ENCODE data around the gene TEX261. TPM values are rescaled to one million over a fixed set of nuclear protein-coding genes. Genes with fewer than 3 reads are reported as not detected.

Gene TEX261
- total and polyA plus RNA-seq, 4 experiments from 2014 or later = 39.6 to 70.0 (median 52.1) TPM

GRCh38 chr2:70991142-70991541 lies 3.5 kb downstream of the TEX261 start:
- POLR2A ChIA-PET (ENCODE audit: partially characterized antibody) = interaction anchor here (1.6 kb wide), 1 partner anchor 78 kb away, joined by 3 read pairs; the partner anchor contains the start of gene NAGK
- H3K4me1 ChIP-seq (ENCODE audit: insufficient read depth, low read length) = peaks cover 23% of the 10 kb centered on the region
- no peak overlapping the region for H3K27ac ChIP-seq (ENCODE audit: low read depth, low read length)
- no peak for DNase-seq
- Mint-ChIP-seq H3K36me3 (peaks cover 39 to 60% of the 10 kb centered on the region in 2 donors), H3K9me3 (no peaks in the 10 kb centered on the region), H3K27ac (peak overlapping the region in 1 of 7 donors; percentile 82), H3K4me3 (peak overlapping the region in 4 of 8 donors; percentile 19 to 48 (median 34)), H3K27me3 (no peaks in the 10 kb centered on the region), H3K4me1 (peaks cover 24 to 52% (median 35%) of the 10 kb centered on the region in 4 donors)
- no peaks in the 10 kb centered on the region for H3K9me3 ChIP-seq (ENCODE audit: control insufficient read depth in 1 of 2, low read length in 2 of 2)
- H3K4me3 ChIP-seq (ENCODE audit: low read length in 2 of 2) = no peak overlapping the region
- H3K27me3 ChIP-seq (ENCODE audit: insufficient read depth, low read length) = no peaks in the 10 kb centered on the region
- intact Hi-C loops (cut with micrococcal nuclease) = no loop called here
- CTCF ChIA-PET (ENCODE audit: partially characterized antibody) = interaction anchor here (0.6 to 3.0 kb wide), 2 partner anchors 10 to 13 kb away, joined by 3 to 10 read pairs; no protein-coding TSS in a partner anchor
- H3K36me3 ChIP-seq (ENCODE audit: insufficient read depth, low read length) = peaks cover 47% of the 10 kb centered on the region

DNA sequence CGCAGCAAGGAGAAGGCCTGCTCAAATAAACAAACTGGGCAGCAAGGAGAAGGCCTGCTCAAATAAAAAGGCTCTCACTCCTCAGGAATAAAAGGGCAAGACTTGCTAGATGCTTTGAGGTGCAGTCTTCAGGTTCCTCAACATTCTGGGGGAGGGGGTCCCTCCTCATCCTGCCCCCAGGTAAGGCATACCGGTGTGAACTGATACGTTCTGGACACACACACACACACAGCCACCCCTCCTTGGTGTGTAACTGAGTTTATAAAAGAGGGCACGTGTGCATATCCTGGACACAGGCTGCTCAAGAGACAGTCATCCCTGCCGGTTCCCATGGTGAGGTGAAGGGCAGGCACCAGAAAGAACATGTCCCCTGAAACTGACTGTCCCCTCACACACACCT lies 4.5 kb downstream of the TEX261 start:
- no peaks in the 10 kb centered on the region for H3K9me3 Mint-ChIP-seq

DNA sequence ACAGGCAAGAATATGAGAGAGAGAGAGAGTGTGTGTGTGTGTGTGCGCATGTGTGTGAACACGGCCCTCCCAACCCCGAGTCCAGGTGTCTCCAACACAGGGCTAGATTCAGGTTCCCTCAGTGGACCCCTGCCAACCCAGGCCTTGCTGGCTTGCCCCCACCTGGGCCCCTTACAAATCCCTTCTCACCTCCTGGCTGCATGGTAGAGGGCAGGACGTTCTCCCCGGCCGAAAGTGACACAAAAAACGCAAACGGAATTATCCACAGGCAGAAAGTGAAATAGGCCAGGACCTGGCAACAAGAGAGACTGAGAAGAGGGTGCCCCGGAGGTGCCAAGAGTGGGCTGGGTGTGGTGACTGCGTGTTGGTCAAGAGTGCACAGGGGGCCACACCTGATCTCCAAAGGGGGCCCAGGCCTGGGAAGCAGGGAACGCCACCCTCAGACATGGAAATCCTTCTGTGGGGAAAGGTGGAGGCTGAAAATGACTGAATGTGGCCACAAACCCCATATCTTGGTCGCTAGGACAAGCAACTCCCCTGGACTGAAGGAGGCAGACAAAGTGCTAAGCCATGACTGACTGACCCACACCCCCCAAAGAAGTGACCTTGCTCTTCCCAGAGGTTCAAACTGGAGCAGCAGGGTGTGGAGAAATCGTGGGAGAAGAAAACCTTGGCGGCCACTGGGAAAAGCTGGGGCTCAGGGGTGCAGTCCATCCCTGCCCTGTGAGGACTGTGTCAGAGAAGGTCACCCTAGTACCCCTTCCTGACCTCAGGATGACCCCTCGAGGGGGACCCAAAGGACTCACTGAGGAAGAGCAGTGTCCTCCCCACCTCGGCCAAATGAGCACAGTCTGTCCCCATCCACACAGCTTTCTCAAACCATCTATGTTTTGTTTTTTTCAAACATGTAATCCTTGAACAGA lies 5.7 kb downstream of the TEX261 start:
- no peak overlapping the region for H3K27ac ChIP-seq (ENCODE audit: low read depth, low read length)
- no peaks in the 10 kb centered on the region for H3K27me3 Mint-ChIP-seq
- peak overlapping the region in 2 of 7 donors; percentile 7 to 73 for H3K27ac Mint-ChIP-seq
- H3K36me3 ChIP-seq (ENCODE audit: insufficient read depth, low read length) = peaks cover 53% of the 10 kb centered on the region
- peaks cover 43 to 62% of the 10 kb centered on the region in 2 donors for H3K36me3 Mint-ChIP-seq
- intact Hi-C loops (cut with micrococcal nuclease) = no loop called here
- peak overlapping the region in 1 of 8 donors; percentile 20 for H3K4me3 Mint-ChIP-seq
- H3K4me1 ChIP-seq (ENCODE audit: insufficient read depth, low read length) = peaks cover 23% of the 10 kb centered on the region
- peaks cover 25 to 58% (median 37%) of the 10 kb centered on the region in 4 donors for H3K4me1 Mint-ChIP-seq
- H3K27me3 ChIP-seq (ENCODE audit: insufficient read depth, low read length) = no peaks in the 10 kb centered on the region
- H3K4me3 ChIP-seq (ENCODE audit: low read length in 2 of 2) = no peak overlapping the region
- DNase-seq = no peak
- no peaks in the 10 kb centered on the region for H3K9me3 Mint-ChIP-seq
- ChIA-PET POLR2A (ENCODE audit: partially characterized antibody) (no interaction called here), CTCF (ENCODE audit: partially characterized antibody) (interaction anchor here (1.2 to 3.0 kb wide), 3 partner anchors 9 to 12 kb away, joined by 5 to 10 read pairs (median 7); partner anchors contain the start of gene ANKRD53)
- no peaks in the 10 kb centered on the region for H3K9me3 ChIP-seq (ENCODE audit: control insufficient read depth in 1 of 2, low read length in 2 of 2)

More for the DNA sequence above, 4.5 kb downstream of the TEX261 start:
- H3K4me1 Mint-ChIP-seq = peaks cover 21 to 52% (median 31%) of the 10 kb centered on the region in 4 donors
- no peaks in the 10 kb centered on the region for H3K27me3 Mint-ChIP-seq
- ChIA-PET CTCF (ENCODE audit: partially characterized antibody) (interaction anchor here (1.2 to 3.0 kb wide), 2 partner anchors 10 to 11 kb away, joined by 5 to 10 read pairs; no protein-coding TSS in a partner anchor), POLR2A (ENCODE audit: partially characterized antibody) (no interaction called here)
- no peak overlapping the region for H3K27ac Mint-ChIP-seq
- intact Hi-C loops (cut with micrococcal nuclease) = no loop called here
- Histone ChIP-seq H3K4me3 (ENCODE audit: low read length in 2 of 2) (no peak overlapping the region), H3K36me3 (ENCODE audit: insufficient read depth, low read length) (peaks cover 53% of the 10 kb centered on the region), H3K27me3 (ENCODE audit: insufficient read depth, low read length) (no peaks in the 10 kb centered on the region), H3K9me3 (ENCODE audit: control insufficient read depth in 1 of 2, low read length in 2 of 2) (no peaks in the 10 kb centered on the region), H3K4me1 (ENCODE audit: insufficient read depth, low read length) (peaks cover 17% of the 10 kb centered on the region), H3K27ac (ENCODE audit: low read depth, low read length) (no peak overlapping the region)
- peaks cover 43 to 62% of the 10 kb centered on the region in 2 donors for H3K36me3 Mint-ChIP-seq
- DNase-seq = no peak
- H3K4me3 Mint-ChIP-seq = no peak overlapping the region

- H3K27ac ChIP-seq (ENCODE audit: low read depth, low read length) = no peak overlapping the region
- peaks cover 53% of the 10 kb centered on the region for H3K36me3 ChIP-seq (ENCODE audit: insufficient read depth, low read length)
- Mint-ChIP-seq H3K9me3 (no peaks in the 10 kb centered on the region), H3K36me3 (peaks cover 43 to 57% of the 10 kb centered on the region in 2 donors), H3K4me1 (peaks cover 17 to 50% (median 30%) of the 10 kb centered on the region in 4 donors), H3K27ac (peak overlapping the region in 1 of 7 donors; percentile 66), H3K4me3 (no peak overlapping the region), H3K27me3 (no peaks in the 10 kb centered on the region)
- H3K4me3 ChIP-seq (ENCODE audit: low read length in 2 of 2) = no peak overlapping the region
- H3K27me3 ChIP-seq (ENCODE audit: insufficient read depth, low read length) = no peaks in the 10 kb centered on the region
- ChIA-PET POLR2A (ENCODE audit: partially characterized antibody) (no interaction called here), CTCF (ENCODE audit: partially characterized antibody) (interaction anchor here (2.4 to 6.7 kb wide), 2 partner anchors 10 to 14 kb away, joined by 7 to 75 read pairs; partner anchors contain the start of gene ANKRD53)
- no peak for DNase-seq
- peaks cover 15% of the 10 kb centered on the region for H3K4me1 ChIP-seq (ENCODE audit: insufficient read depth, low read length)
- intact Hi-C loops (cut with micrococcal nuclease) = no loop called here
- H3K9me3 ChIP-seq (ENCODE audit: control insufficient read depth in 1 of 2, low read length in 2 of 2) = no peaks in the 10 kb centered on the region
These were observed 6.5 kb downstream of the TEX261 start for GRCh38 chr2:70988151-70988550.

- peaks cover 53% of the 10 kb centered on the region for H3K36me3 ChIP-seq (ENCODE audit: insufficient read depth, low read length)
- no peak overlapping the region for H3K4me3 ChIP-seq (ENCODE audit: low read length in 2 of 2)
- H3K36me3 Mint-ChIP-seq = peaks cover 40 to 52% of the 10 kb centered on the region in 2 donors
- peaks cover 11 to 43% (median 24%) of the 10 kb centered on the region in 4 donors for H3K4me1 Mint-ChIP-seq
- H3K27me3 ChIP-seq (ENCODE audit: insufficient read depth, low read length) = no peaks in the 10 kb centered on the region
- intact Hi-C loops (cut with micrococcal nuclease) = no loop called here
- peaks cover 8% of the 10 kb centered on the region for H3K4me1 ChIP-seq (ENCODE audit: insufficient read depth, low read length)
- no peak overlapping the region for H3K4me3 Mint-ChIP-seq
- no peak for DNase-seq
- POLR2A ChIA-PET (ENCODE audit: partially characterized antibody) = interaction anchor here (1.0 kb wide), 1 partner anchor 13 kb away, joined by 3 read pairs; no protein-coding TSS in a partner anchor
- H3K9me3 Mint-ChIP-seq = no peaks in the 10 kb centered on the region
- H3K27ac Mint-ChIP-seq = peak overlapping the region in 1 of 7 donors; percentile 55
- CTCF ChIA-PET (ENCODE audit: partially characterized antibody) = interaction anchor here (2.4 to 6.7 kb wide), 2 partner anchors 9 to 15 kb away, joined by 7 to 75 read pairs; partner anchors contain the start of gene ANKRD53
- H3K27ac ChIP-seq (ENCODE audit: low read depth, low read length) = no peak overlapping the region
- H3K9me3 ChIP-seq (ENCODE audit: control insufficient read depth in 1 of 2, low read length in 2 of 2) = no peaks in the 10 kb centered on the region
- H3K27me3 Mint-ChIP-seq = no peaks in the 10 kb centered on the region
These were observed 7.3 kb downstream of the TEX261 start for GRCh38 chr2:70987386-70987785.

DNA sequence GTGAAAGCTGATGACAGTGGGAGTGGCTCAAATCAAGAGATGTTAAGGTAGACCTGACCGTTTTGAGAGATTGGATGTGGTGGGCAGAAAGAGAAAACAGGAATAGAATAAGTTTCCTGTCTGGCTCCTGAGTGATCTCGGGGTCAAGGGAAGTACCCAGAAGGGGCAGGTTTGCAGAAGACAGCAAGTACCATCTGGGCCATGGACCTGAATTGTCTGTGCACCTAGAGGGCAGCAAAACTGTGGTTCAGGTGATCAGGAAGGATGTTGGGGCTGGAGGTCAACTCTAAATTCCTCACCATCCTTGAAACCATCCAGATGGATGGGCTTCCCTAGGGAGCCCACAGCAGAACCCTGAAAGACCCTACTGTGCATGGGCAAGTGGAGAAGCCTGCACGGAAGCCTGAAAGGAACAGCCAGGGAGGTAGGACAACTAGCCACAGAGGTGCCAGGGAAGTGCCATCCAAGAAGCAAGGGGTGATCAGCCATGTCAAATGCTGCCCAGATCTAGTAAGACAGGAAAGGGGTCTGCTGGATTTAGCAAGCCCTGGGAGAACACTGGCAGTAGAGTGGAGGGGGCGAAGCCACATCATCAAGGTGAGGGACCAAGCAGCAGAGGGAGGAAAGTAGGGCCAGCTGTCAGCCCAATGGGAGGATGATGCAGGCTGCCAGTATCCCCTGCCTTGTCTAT lies 8.0 kb downstream of the TEX261 start:
- no peaks in the 10 kb centered on the region for H3K9me3 ChIP-seq (ENCODE audit: control insufficient read depth in 1 of 2, low read length in 2 of 2)
- no peaks in the 10 kb centered on the region for H3K9me3 Mint-ChIP-seq
- no peak for DNase-seq
- H3K27ac Mint-ChIP-seq = peak overlapping the region in 4 of 7 donors; percentile 19 to 44 (median 27)
- peaks cover 53% of the 10 kb centered on the region for H3K36me3 ChIP-seq (ENCODE audit: insufficient read depth, low read length)
- no peaks in the 10 kb centered on the region for H3K27me3 ChIP-seq (ENCODE audit: insufficient read depth, low read length)
- peaks cover 11 to 41% (median 22%) of the 10 kb centered on the region in 4 donors for H3K4me1 Mint-ChIP-seq
- intact Hi-C loops (cut with micrococcal nuclease) = no loop called here
- POLR2A ChIA-PET (ENCODE audit: partially characterized antibody) = interaction anchor here (1.0 to 1.3 kb wide), 2 partner anchors 12 to 82 kb away, joined by 3 read pairs; partner anchors contain the start of gene NAGK
- H3K27me3 Mint-ChIP-seq = no peaks in the 10 kb centered on the region
- peaks cover 8% of the 10 kb centered on the region for H3K4me1 ChIP-seq (ENCODE audit: insufficient read depth, low read length)
- no peak overlapping the region for H3K27ac ChIP-seq (ENCODE audit: low read depth, low read length)
- no peak overlapping the region for H3K4me3 Mint-ChIP-seq
- CTCF ChIA-PET (ENCODE audit: partially characterized antibody) = interaction anchor here (0.9 to 6.7 kb wide), 4 partner anchors 9 to 21 kb away, joined by 5 to 75 read pairs (median 39); partner anchors contain the start of gene ANKRD53
- H3K4me3 ChIP-seq (ENCODE audit: low read length in 2 of 2) = no peak overlapping the region
- H3K36me3 Mint-ChIP-seq = peaks cover 39 to 50% of the 10 kb centered on the region in 2 donors
